GM21576 (cell line): ENCODE measurements around the gene SMARCA1.
"Not testable (repeated sequence)": the region's sequence is repeated elsewhere in the genome, so short reads cannot be mapped to it uniquely, and the experiment has no call there.

ENCODE experiments used
- ATAC-seq: cut with Tn5 transposase; IDR thresholded peaks from one replicate; pipeline ENCODE4 v1.9.1; 2021; ENCODE audit warnings: mild to moderate bottlenecking, moderate library complexity; ENCODE audit not compliant: unreplicated experiment

Gene SMARCA1, protein sequence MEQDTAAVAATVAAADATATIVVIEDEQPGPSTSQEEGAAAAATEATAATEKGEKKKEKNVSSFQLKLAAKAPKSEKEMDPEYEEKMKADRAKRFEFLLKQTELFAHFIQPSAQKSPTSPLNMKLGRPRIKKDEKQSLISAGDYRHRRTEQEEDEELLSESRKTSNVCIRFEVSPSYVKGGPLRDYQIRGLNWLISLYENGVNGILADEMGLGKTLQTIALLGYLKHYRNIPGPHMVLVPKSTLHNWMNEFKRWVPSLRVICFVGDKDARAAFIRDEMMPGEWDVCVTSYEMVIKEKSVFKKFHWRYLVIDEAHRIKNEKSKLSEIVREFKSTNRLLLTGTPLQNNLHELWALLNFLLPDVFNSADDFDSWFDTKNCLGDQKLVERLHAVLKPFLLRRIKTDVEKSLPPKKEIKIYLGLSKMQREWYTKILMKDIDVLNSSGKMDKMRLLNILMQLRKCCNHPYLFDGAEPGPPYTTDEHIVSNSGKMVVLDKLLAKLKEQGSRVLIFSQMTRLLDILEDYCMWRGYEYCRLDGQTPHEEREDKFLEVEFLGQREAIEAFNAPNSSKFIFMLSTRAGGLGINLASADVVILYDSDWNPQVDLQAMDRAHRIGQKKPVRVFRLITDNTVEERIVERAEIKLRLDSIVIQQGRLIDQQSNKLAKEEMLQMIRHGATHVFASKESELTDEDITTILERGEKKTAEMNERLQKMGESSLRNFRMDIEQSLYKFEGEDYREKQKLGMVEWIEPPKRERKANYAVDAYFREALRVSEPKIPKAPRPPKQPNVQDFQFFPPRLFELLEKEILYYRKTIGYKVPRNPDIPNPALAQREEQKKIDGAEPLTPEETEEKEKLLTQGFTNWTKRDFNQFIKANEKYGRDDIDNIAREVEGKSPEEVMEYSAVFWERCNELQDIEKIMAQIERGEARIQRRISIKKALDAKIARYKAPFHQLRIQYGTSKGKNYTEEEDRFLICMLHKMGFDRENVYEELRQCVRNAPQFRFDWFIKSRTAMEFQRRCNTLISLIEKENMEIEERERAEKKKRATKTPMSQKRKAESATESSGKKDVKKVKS

DNA sequence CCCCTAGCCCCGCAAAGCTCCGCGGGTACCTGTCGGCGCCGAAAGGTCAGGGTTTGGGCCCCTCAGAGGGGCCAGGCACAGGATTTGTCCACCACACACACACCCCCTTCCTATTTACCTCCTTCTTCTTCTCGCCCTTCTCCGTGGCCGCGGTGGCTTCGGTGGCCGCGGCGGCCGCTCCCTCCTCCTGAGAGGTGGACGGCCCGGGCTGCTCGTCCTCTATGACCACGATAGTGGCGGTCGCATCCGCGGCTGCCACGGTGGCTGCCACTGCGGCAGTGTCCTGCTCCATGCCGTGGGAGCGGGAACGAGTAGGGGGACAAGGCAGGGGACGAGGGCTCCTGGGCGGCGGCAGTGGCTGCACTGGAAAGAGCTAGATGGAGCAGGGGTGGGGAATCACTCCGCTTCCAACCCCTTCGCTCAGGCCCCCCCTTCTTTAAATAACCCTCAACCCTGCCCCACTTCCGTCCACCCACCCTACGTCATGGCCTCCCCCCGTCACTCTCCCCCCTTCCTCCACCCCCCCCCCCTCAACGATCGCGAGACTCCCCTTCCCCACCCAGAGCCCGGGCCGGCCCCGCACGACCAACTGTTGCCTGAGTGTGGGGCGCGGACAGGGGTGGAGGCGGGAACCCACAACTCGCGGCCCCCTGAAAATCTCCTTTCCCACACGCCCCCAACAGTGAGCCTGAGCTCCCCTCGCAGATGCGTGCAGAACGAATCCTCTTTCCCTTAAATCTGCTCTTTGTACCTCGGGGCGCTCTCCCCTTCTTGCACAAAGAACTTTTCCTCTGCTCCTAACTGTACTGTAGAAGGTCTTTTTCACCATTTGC lies at the start of gene SMARCA1:
Gene SMARCA1 (minus strand): TSS at position 412 of the 833 bp plus-strand sequence. CDS start 120 bp downstream, at position 292.
- ATAC-seq: no peak

DNA sequence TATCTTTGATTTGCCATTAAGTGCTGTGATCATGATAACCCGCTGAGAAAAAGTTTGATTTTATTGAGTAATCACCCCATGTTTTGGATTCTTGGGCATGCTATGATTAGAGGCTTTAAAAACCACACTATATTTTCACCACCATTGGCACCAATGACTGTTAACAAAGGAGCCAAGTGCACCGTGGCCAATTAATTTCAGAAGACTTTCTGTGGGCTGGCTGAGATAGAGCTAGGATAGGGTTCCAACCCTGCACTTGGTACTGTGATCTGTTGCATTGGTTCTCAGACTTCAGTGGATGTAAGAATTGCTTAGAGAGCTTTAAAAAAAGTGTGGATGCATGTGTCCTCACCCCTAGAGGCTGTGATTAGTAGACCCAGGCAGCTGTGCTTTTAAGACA lies 49.1 kb upstream of the SMARCA1 start:
- ATAC-seq: no peak

DNA sequence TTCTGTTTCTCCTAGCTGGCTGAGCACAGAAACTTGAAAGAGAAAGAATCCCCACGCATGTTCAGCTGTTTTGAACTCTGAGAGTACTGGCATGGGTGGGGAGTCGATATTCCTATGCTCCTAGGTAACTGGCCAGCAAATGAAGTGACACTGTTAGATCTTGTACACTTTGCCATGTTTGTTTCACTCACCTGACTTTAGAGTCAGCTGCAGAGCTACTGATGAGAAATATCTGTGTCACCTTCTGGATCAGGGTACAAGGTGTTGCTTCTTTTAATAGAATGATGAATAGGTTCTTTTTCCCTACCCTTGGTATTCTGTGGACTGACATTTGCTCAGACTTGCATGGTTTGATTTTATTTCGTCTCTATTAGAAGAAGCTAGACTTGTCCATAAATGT lies 45.1 kb upstream of the SMARCA1 start:
- ATAC-seq: no peak

DNA sequence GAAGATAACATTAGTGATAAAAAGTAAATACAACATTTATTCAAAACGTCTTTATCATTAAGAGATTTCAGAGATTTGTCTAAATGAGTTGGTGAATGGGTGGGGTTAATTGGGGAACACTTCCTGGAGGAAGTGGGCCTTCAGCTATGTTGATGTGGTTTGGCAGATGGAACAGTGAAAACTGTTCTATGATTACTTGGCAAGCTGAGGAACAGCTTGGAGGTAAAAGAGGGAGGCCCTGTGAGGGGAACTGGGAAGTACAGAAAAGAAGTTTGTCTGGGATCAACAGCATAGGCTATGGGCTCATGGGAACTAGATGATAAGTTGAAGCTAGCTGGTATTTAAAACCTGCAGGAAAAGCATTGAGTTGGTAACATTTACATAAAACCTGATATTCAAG lies 42.8 kb upstream of the SMARCA1 start:
- no peak for ATAC-seq

DNA sequence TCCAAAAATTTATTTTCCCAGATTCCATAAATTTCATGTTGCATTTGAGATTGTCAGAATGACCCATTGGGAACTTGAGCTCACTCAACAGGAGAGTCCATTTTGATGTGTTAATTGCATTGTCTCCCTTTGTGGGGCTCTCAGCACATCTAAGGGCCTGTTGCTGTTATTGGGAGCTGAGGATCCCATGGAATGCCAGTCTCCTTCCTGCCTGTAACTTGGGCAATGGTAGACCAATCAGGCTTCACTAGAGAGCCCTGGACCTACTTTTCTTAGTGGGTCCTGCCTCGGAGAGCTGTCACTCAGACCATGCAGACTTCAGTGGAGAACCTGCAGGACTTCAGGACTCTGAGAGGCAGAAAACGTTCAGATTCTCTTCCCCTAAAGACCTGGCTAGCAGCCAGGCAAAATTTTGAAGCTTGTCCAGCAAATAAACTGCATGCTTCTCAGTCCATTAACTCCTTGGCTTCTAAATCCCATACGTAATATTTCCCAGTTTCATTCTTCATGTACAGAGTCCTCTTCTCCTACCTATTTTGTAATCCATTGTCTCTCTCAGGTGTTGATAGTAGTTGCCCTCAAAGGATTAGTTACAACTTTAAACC lies 41.9 kb upstream of the SMARCA1 start:
- ATAC-seq: no peak

DNA sequence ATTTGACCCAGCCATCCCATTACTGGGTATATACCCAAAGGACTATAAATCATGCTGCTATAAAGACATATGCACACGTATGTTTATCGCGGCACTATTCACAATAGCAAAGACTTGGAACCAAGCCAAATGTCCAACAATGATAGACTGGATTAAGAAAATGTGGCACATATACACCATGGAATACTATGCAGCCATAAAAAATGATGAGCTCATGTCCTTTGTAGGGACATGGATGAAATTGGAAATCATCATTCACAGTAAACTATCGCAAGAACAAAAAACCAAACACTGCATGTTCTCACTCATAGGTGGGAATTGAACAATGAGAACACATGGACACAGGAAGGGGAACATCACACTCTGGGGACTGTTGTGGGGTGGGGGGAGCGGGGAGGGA lies 41.1 kb upstream of the SMARCA1 start:
- not testable (repeated sequence) for ATAC-seq

DNA sequence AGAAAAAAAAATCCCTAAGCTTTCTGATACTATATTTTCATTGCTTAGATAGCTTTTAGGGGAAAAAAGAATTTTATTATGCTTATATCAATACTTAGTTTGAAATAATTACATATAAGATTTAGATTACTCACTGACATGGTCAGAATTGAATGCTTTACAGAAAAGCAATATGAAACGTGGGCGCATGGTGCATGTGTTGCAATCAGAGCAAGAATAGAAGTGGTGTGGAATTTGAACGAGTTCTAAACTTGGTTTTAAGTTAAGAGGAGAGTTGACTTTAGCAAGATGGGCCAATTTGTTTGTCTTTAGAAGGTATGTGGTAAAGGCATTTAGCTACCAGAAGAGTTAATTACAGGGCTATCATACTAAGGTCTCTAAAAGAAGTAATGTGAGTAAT lies 38.2 kb upstream of the SMARCA1 start:
- ATAC-seq: no peak

DNA sequence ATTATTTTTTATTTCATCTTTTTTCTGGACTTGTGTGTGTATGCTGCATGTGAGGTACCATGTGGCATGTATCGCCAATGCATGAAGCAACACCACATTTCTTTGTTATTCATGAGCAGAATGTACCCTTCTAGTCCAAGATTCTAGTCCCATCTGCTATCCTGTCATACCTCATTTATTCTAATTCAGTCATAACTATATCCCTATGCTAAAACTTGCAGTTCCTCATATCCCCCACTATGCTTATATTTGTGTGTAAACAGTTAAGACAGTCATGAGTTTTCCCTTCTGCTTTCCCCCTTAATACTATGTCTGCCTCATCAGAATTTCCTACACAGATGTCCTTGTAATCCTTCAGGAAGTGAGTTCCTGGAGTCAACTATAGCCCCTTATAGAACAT lies 36.5 kb upstream of the SMARCA1 start:
- ATAC-seq: no peak

DNA sequence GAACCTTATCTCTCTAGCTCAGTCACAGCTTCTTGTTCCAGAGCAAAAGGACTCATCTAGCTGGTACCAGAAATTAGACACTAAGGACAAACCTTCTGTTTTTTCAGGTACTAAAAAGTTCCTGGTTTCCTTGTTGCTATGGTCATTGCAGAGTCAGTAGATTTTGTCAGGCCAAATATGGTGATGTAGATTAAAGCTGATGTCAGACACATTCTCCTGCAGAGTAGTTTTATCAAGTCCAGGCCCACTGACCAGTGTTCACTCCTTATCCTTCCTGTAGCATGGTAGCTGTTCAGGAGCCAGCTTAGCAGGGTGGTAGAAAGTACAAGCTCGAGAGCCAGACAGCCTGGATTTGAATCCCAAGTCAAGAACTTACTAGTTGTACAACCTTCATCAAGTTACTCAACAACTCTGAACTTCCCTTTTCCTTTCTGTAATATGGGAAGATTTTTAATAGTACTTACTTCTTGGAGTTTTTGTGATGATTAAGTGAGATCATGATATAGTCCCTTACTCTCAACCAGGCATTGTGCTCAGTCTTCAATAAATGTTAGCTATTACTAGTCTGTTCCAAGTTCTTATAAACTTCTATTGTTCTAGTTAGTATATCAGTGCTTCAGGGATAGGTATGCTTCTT lies 34.7 kb upstream of the SMARCA1 start:
- no peak for ATAC-seq

DNA sequence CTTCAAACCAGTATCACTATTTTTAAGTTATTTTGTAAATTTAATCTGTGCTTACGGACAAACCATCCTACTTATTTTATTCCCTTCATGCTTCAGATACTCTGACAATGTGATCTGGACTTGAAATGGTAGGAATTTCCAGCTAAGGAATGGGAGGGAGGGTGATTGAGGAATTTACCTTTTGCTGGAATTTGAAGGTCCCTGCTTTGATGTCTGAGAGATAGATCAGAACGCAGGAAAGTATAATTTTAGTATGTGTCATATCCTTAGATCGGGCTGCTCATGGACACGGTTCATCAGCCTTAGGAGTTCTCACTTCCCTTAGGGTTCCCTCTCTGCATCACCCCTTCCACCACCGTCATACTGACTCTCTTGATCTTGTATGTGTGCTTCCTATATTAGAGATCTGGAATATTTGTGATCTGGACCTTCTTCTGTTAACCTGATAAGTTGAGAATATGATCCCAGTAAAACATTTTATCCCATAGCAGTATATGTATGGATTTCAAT lies 33.6 kb upstream of the SMARCA1 start:
- ATAC-seq: no peak

DNA sequence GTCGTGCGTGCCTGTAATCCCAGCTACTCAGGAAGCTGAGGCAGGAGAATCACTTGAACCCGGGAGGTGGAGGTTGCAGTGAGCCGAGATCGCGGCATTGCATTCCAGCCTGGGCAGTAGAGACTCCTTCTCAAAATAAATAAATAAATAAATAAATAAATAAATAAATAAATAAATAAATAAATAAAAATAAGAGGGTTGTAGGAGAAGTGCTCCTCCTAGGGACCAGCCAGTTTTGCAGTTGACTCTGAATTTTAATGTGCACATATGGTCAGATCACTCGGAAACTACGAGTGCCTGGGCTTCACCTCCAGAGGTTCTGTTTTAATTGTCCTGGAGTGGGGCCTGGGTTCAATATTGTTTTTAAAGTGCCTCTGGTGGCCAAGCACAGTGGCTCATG lies 31.5 kb upstream of the SMARCA1 start:
- not testable (repeated sequence) for ATAC-seq

DNA sequence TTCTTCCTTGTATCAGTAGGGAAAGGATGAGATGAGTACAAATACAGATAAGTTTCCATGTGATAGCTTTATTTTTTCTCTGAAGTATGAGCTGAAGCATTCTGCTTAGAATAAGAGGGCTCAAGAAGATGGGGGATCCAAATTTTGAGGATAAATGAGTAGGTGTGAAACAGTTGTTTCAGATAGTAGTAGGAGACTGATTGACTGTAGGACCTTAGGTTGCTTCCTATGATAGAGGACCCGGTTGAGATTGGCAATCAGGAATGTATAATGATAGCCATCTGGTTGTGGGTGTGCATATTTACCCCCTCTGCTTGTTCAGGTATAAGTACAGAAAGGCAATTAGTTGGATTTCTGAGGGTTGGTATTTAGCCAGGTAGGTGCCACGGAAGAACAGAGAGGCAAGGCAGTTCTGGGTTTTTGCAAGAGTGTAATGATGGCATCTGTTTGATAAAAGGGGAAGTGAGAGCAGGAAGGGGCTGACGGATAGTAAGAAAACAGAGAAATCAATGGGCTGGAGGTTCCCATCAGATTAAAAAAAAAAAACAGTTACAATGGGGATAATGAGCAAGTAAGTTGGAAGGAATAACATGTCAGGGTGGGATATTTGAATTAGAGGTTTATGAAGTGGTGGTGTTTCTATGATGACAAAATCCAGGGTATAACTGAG lies 30.5 kb upstream of the SMARCA1 start:
- peak; percentile 97 for ATAC-seq

DNA sequence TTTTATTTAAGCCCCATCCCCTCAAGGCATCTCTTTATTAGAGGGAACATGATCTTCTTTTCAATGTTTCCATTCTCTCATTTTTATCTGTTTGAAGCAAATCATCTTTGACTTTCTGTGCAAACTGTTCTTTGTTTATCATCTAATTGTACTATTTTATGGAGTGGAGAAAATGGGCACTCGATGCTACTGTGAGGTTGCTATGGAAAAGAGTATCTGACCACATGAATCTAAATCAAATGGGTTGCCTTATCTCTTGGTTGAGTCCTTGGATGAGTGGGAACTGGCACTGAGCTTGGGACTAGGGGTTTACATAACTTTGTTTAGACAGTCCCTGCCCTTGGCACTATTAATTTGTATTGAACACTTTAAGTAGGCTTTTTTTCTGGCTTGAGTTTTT lies 25.8 kb upstream of the SMARCA1 start:
- ATAC-seq: no peak

DNA sequence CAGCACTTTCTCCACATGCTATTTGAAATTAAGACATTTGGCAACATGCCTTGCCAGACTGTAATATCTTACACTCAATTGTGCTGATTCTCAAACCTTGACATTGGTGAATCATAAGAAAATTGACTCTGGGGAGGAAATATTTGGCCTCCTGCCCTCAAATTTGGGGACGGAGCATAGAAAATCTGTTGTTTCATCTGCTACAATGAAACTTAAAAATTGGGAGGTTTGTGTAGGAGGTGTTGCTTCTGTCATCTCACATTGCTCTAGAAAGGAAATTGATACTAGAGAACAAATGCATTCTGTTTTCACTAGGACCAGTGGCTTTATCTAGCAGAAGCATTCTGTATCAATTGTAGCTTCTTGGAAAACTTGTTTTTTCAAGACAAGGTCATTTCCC lies 22.1 kb upstream of the SMARCA1 start:
- ATAC-seq: no peak

DNA sequence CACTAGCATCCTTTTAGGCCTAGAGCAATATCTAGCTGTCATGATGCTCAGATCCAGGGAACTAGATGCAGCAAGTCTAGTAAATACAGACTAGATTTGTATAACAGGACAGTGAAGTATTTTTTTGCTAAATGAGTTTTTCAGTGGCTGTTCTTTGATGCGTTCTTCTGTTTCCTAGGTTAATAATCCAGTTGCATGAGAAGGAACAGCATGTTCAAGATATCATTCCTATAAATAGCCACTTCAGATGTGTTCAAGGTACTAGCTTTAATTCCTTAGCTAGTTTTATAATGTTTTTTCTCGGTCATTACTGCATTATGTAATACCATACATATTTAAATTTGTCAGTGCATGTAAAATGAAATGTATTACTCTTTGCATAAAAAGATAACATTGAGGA lies 21.5 kb upstream of the SMARCA1 start:
- ATAC-seq: no peak

DNA sequence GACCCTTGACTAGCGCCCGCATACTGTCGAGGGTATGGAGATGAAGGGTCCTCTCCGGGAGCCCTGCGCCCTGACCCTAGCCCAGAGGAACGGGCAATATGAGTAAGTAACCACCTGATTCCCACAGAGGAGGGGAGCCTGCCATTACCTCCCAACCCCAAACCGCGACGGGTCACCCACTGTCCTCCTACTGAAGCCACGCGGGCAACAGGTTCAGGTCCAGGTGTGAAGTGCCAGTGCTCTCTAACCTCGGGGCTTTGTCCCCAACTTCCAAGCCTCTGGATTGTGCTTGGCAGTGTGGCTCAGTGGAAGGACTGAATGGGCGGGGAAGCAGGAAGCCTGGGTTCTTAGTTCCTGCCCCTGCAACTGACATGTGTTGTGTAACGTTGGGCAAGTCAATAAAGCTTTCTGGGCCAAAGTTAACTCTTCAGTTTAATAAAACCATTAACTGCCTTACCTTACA lies 17.5 kb upstream of the SMARCA1 start:
- ATAC-seq: no peak

DNA sequence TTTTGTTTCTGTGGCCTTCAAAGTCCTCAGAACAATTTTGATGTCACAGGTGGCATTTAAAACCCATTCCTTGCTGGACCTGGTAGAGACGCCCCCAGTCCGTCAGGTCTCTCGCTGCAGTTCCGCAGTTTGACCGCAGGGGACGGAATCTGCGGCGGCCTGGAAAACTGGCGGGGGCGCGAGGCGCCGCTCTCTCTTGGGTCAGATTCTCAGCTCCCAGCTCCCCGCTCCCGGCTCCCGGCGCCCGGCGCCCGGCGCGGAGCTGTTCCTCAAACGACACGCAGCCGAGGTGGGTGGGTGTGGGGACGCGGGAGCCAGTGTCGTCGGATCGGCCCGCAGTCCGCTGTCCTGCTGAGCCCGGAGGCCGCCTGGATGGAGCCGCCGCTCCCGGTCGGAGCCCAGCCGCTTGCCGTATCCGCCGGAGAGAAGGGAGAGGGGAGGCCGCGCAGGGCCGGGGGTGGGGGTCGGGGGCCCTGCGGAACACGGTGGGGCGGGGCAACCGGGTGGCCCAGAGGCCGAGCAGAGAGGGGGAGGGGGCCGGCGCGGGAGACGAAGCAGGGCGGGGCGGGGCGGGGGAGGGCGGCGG lies 16.9 kb upstream of the SMARCA1 start, which contains the start of gene OCRL:
Gene OCRL (plus strand): TSS at position 192 of the 586 bp plus-strand sequence. CDS start 181 bp downstream, at position 373.
- ATAC-seq: peak; percentile 96

DNA sequence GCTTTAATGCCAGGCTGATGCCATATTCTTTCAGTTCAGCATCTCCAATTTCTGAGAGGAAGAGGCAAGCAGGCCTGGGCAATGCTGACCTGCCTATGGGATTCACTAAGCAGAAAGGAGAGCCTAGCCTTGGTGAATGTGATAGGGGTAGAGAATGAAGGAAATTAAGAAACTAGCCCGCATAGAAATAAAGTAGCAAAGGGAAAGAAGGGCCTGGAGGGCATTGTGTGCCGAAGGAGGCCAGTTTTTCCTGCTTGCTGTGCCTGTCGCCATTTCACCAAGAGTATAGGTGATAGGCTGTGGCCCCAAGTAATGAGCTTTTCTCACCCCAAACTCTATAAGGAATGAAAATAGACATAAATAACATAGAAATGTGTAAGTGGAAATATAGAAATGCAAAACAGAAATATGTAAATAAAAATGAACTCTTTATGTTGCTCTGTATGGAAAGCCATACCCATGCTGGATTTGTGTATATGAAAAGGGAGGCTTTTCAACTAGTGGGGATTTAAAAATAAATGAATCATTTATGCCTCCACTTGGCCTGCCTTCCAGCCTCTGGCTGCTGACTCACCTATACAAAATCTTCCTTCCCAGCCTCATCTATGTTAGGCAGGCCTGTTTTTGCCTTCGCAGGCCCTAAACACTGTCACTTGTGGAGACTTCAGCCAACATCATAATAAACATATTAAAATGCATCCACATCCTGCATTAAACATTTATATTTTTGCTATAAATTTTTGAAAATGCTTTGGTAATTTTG lies 11.7 kb upstream of the SMARCA1 start:
- ATAC-seq: no peak
